ENCODE data around the gene MTHFD2L. TPM values are rescaled to one million over a fixed set of nuclear protein-coding genes. Genes with fewer than 3 reads are reported as not detected.

The MTHFD2L gene
- total and polyA plus RNA-seq, 2 experiments from 2014 or later = 20.0 to 32.0 TPM

GRCh38 chr4:74319470-74319869 is 161.6 kb downstream of the MTHFD2L start:
- Histone ChIP-seq H3K4me3 (no peak overlapping the region), H3K27ac (no peak overlapping the region), H3K4me1 (ENCODE audit: insufficient read depth) (no peaks in the 10 kb centered on the region), H3K27me3 (no peaks in the 10 kb centered on the region), H3K4me2 (no peak overlapping the region), H4K20me1 (ENCODE audit: insufficient read depth, poor library complexity, severe bottlenecking) (no peaks in the 10 kb centered on the region), H3K36me3 (replicated peaks; ENCODE audit: insufficient read depth, low read depth) (no peaks in the 10 kb centered on the region), H3K9me2 (replicated peaks; ENCODE audit: insufficient read depth) (no peaks in the 10 kb centered on the region), H3K79me2 (no peaks in the 10 kb centered on the region), H3K9me3 (ENCODE audit: low read depth) (no peaks in the 10 kb centered on the region), H2AFZ (no peak overlapping the region)
- DNase-seq (ENCODE audit: low spot score) = no peak
- TF ChIP-seq CTCF (IDR thresholded peaks at IDR 0.05; ENCODE audit: poor library complexity) = no peak
- TF ChIP-seq EZH2phosphoT487 (IDR thresholded peaks at IDR 0.05; ENCODE audit: low read depth, severe bottlenecking, unreplicated experiment) = no peak
- TF ChIP-seq EZH2 (IDR thresholded peaks at IDR 0.05; ENCODE audit: borderline replicate concordance) = no peak
- WGBS (ENCODE audit: low lambda C conversion rate, missing lambda C conversion rate) = 80% methylated on average over 6 of the region's 6 CpGs

GRCh38 chr4:74320559-74321118 is 162.7 kb downstream of the MTHFD2L start:
- no peaks in the 10 kb centered on the region for H3K9me2 ChIP-seq (replicated peaks; ENCODE audit: insufficient read depth)
- no peaks in the 10 kb centered on the region for H4K20me1 ChIP-seq (ENCODE audit: insufficient read depth, poor library complexity, severe bottlenecking)
- H3K4me3 ChIP-seq = no peak overlapping the region
- H3K36me3 ChIP-seq (replicated peaks; ENCODE audit: insufficient read depth, low read depth) = no peaks in the 10 kb centered on the region
- no peak overlapping the region for H2AFZ ChIP-seq
- WGBS (ENCODE audit: low lambda C conversion rate, missing lambda C conversion rate) = 37% methylated on average over 4 of the region's 4 CpGs
- no peaks in the 10 kb centered on the region for H3K4me1 ChIP-seq (ENCODE audit: insufficient read depth)
- no peak overlapping the region for H3K4me2 ChIP-seq
- peak overlapping the region; percentile 4 for H3K27ac ChIP-seq
- DNase-seq (ENCODE audit: low spot score) = peak; percentile 82
- TF ChIP-seq EZH2 (IDR thresholded peaks at IDR 0.05; ENCODE audit: borderline replicate concordance) (no peak), CTCF (IDR thresholded peaks at IDR 0.05; ENCODE audit: poor library complexity) (peak; percentile 65), EZH2phosphoT487 (IDR thresholded peaks at IDR 0.05; ENCODE audit: low read depth, severe bottlenecking, unreplicated experiment) (no peak)
- H3K9me3 ChIP-seq (ENCODE audit: low read depth) = no peaks in the 10 kb centered on the region
- H3K79me2 ChIP-seq = no peaks in the 10 kb centered on the region
- H3K27me3 ChIP-seq = no peaks in the 10 kb centered on the region

- Histone ChIP-seq H3K36me3 (replicated peaks; ENCODE audit: insufficient read depth, low read depth) (no peaks in the 10 kb centered on the region), H3K4me2 (no peak overlapping the region), H4K20me1 (ENCODE audit: insufficient read depth, poor library complexity, severe bottlenecking) (no peaks in the 10 kb centered on the region), H3K9me2 (replicated peaks; ENCODE audit: insufficient read depth) (no peaks in the 10 kb centered on the region), H3K27ac (no peak overlapping the region), H3K9me3 (ENCODE audit: low read depth) (no peaks in the 10 kb centered on the region), H2AFZ (no peak overlapping the region), H3K4me1 (ENCODE audit: insufficient read depth) (no peaks in the 10 kb centered on the region), H3K27me3 (no peaks in the 10 kb centered on the region), H3K79me2 (no peaks in the 10 kb centered on the region), H3K4me3 (no peak overlapping the region)
- DNase-seq (ENCODE audit: low spot score) = no peak
- 93% methylated on average over 3 of the region's 3 CpGs for WGBS (ENCODE audit: low lambda C conversion rate, missing lambda C conversion rate)
- TF ChIP-seq EZH2 (IDR thresholded peaks at IDR 0.05; ENCODE audit: borderline replicate concordance) (no peak), CTCF (IDR thresholded peaks at IDR 0.05; ENCODE audit: poor library complexity) (no peak), EZH2phosphoT487 (IDR thresholded peaks at IDR 0.05; ENCODE audit: low read depth, severe bottlenecking, unreplicated experiment) (no peak)
These were observed 164.4 kb downstream of the MTHFD2L start for GRCh38 chr4:74322301-74322700.
